GM12875 (cell line): ENCODE measurements around the gene PCNX2.

Experiments used
- H3K4me3 ChIP-seq: one replicate; pipeline ENCODE4 v1.5.1; 2011; ENCODE audit warnings: low read depth, low read length, control low read depth
- CTCF ChIP-seq: IDR thresholded peaks from 2 replicates; pipeline ENCODE4 v1.5.1; 2011; ENCODE audit warnings: low read depth, mild to moderate bottlenecking, control low read depth, inconsistent platforms, low read length, moderate library complexity, borderline replicate concordance; ENCODE audit not compliant: insufficient read depth

The PCNX2 gene

GRCh38 chr1:232951605-232952004 lies 343.9 kb downstream of the PCNX2 start:
- no peak for TF ChIP-seq CTCF
- H3K4me3 ChIP-seq: no peak overlapping the region

DNA sequence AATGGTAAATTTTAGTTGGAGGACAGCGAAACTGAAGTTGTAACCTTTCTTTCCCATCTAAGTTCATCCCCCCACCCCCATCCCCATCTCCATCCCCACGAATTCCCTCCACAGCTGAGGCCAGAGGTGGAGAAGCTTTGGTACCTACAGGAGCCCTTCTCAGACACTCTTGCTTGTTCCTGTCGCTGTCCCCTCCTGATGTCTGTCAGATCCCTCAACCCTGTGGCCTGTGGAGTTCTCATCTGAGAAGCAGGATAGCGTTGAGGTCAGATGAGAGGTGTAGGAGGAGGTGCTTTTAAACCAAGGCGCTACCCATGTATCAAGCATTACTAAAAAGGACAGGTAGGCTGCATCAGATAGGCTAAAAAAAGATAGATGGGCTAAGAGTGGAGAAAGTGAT lies 344.3 kb downstream of the PCNX2 start:
- no peak for TF ChIP-seq CTCF
- peak overlapping the region; percentile 68 for H3K4me3 ChIP-seq

DNA sequence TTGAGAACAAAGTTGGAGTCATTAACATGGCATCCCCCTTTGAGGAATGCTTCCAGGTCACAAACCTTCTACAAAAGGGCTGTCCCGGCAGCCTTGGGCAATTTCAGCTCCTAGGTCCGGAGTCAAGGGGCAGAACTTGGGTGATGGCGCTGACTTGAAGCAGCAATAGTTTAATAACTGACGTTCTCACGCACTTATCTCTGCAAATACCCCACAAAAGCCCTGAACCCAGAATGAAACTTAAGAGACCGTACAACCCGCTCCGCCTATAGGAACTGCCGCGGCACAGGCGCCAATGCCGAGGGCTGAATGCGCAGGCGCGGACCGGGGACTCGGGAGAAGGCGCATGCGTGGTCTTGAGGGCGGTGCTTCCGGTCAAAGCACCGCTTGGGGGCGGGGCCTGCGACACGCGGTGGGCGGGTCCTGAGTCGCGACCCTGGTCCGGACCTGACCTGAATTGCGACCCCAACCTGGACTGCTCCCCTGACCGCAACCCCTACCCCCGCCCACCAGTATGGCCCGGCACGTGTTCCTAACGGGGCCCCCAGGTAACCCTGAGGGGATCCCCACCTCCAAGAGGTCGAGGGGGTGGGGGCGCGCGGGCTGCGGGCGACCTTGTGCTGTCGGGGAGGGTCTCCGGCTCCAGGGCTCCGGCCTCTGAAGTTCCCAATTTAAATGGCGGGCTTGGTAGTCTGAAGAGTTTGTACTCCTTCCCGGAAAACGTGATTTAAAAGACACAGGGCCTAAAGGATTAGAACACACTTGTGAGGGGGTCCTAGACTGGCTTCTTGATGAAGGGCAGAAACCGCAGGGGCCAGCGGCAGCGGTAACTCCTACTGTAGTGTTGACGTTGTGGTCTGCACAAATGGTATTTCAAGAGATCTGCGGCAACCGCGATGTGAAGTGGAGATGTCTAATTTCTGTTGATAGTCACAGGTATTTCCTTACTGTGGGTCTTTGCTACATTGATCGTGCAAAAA lies 345.0 kb downstream of the PCNX2 start, which contains the start of gene NTPCR:
Gene NTPCR (plus strand): TSS at position 415 of the 980 bp plus-strand sequence. CDS start 100 bp downstream, at position 515.
- peak within 1 kb of the TSS; percentile 68 for H3K4me3 ChIP-seq
- TF ChIP-seq CTCF: no peak

DNA sequence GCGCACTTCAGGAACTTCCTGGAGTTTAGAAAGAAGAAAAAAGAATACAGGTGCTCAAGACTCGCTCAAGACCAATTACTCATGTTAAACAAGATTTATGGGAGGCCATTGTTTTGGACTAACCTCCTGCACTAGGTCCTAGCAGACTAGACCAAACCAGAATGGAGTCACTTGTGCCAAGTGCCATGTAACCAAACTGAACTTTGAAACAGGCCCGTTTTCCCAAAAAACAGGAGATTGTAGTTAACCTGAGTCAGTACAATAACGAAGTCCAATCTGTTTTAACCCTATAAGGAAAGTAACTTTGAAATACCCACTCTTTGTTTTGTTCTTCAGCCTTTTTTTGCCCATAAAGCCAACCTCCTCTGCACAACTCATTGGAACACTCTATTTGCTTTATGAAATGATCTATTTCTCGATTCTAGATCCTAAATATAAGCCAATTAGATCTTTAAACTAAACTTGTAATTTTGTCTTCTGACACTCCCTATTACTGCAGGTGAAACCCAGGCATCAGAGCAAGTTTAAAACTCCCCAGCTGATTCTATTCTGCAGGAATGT lies 345.8 kb downstream of the PCNX2 start:
- no peak for TF ChIP-seq CTCF
- peak overlapping the region; percentile 68 for H3K4me3 ChIP-seq

DNA sequence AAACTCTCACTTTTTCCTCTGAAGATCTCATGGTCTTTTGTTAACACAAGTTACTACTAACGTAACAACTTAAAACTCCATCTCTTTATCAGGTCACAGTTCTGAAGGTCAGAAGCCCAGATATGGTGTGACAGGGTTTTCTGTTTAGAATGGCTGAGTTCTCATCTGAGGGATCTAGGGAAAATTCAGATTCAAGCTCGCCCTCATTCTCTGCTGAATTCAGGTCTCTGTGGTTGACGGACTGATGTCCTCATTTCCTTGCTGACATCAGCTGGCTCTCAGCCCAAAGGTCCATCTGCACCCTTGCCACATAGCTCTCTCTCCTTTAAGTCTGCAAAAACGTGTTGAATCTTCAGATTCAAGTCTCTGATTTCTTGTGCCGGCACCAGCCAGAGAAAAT lies 351.2 kb downstream of the PCNX2 start:
- no peak overlapping the region for H3K4me3 ChIP-seq
- TF ChIP-seq CTCF: no peak

- no peak for TF ChIP-seq CTCF
- no peak overlapping the region for H3K4me3 ChIP-seq
Measured at GRCh38 chr1:232943679-232944252, 351.8 kb downstream of the PCNX2 start.
